Ovary (tissue), 3 donors: ENCODE data around the gene DUSP9.

Experiments used
- CTCF ChIP-seq, 3 donors: fragments of 450-650 bp in 2 of 3; fragments of 200-600 bp in 1 of 3; IDR thresholded peaks; one replicate each; pipeline versions ENCODE4 v1.5.1 to v1.8.0; 2016 to 2022; ENCODE audit warnings: antibody characterized with exemption in 3 of 3, mild to moderate bottlenecking in 1 of 3
- POLR2A ChIP-seq: fragments of 450-650 bp; IDR thresholded peaks from one replicate; pipeline ENCODE4 v1.6.1; 2017; ENCODE audit warnings: antibody characterized with exemption, mild to moderate bottlenecking, moderate library complexity
- donor health status: DM: no; HTN: no; CAD: no.

GRCh38 chrX:153696100-153696499, 49.1 kb downstream of the DUSP9 start:
- TF ChIP-seq CTCF (IDR thresholded peaks at IDR 0.05) (no peak), POLR2A (no peak)
